Liver (tissue), 3 donors: ENCODE measurements around the gene TTC24.

ENCODE experiments used
- GABPA ChIP-seq, 2 donors: IDR thresholded peaks in 1 of 2; conservative IDR thresholded peaks in 1 of 2; 2 replicates each; pipeline ENCODE4 v1.6.1; 2016; ENCODE audit warnings: antibody characterized with exemption in 2 of 2, mild to moderate bottlenecking in 1 of 2, moderate library complexity in 1 of 2
- JUND ChIP-seq, 2 donors: IDR thresholded peaks; 2 replicates each; pipeline ENCODE4 v1.6.1; 2016; ENCODE audit warnings: antibody characterized with exemption in 2 of 2
- RAD21 ChIP-seq, 2 donors: IDR thresholded peaks; 2 replicates each; pipeline ENCODE4 v1.6.1; 2016; ENCODE audit warnings: antibody characterized with exemption in 2 of 2, mild to moderate bottlenecking in 2 of 2
- YY1 ChIP-seq: IDR thresholded peaks from 2 replicates; pipeline ENCODE4 v1.6.1; 2016; ENCODE audit warnings: antibody characterized with exemption, mild to moderate bottlenecking
- TF ChIP-seq, protein P1 (sequence below): fragments of 150-350 bp; IDR thresholded peaks from 2 replicates; pipeline ENCODE4 v1.5.1; 2017; ENCODE audit warnings: improper control_type of control experiment, low read depth, low read length; ENCODE audit not compliant: missing input control
- donor health status: healthy.
- donor health status: healthy.

DNA sequence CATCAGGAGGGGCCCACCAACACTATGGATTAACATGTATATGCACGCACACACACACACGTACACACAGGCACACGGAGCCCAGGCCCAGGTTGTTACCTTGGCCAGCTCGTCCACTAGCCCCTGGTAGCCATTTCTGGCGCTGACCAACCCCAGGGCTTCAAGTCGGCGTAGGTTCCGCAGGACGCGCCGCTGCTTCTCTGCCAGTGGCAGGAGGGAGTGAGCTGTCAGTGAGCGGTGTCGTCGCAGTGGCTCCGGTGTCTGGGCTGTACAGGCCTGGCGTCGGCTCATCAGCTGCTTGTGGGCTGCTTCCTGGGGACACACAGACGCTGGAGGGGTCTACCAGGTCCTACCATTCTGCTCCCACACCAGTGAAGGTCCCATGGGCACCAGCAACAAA is 49.5 kb upstream of the TTC24 start:
- TF ChIP-seq, protein P1, sequence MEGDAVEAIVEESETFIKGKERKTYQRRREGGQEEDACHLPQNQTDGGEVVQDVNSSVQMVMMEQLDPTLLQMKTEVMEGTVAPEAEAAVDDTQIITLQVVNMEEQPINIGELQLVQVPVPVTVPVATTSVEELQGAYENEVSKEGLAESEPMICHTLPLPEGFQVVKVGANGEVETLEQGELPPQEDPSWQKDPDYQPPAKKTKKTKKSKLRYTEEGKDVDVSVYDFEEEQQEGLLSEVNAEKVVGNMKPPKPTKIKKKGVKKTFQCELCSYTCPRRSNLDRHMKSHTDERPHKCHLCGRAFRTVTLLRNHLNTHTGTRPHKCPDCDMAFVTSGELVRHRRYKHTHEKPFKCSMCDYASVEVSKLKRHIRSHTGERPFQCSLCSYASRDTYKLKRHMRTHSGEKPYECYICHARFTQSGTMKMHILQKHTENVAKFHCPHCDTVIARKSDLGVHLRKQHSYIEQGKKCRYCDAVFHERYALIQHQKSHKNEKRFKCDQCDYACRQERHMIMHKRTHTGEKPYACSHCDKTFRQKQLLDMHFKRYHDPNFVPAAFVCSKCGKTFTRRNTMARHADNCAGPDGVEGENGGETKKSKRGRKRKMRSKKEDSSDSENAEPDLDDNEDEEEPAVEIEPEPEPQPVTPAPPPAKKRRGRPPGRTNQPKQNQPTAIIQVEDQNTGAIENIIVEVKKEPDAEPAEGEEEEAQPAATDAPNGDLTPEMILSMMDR: no peak
- TF ChIP-seq RAD21 (IDR thresholded peaks at IDR 0.05) (no peak), JUND (IDR thresholded peaks at IDR 0.05) (no peak), YY1 (no peak), GABPA (IDR thresholded peaks at IDR 0.05 in 1 of 2, conservative IDR thresholded peaks at IDR 0.05 in 1 of 2) (no peak)
